NCI-H128 (cell line): ENCODE measurements around the gene PTRH1.

Experiments used
- DNase-seq: peaks from one replicate; lab custom pipeline; 2025; ENCODE audit not compliant: unreplicated experiment; lab: John Stamatoyannopoulos, UW

Gene PTRH1

DNA sequence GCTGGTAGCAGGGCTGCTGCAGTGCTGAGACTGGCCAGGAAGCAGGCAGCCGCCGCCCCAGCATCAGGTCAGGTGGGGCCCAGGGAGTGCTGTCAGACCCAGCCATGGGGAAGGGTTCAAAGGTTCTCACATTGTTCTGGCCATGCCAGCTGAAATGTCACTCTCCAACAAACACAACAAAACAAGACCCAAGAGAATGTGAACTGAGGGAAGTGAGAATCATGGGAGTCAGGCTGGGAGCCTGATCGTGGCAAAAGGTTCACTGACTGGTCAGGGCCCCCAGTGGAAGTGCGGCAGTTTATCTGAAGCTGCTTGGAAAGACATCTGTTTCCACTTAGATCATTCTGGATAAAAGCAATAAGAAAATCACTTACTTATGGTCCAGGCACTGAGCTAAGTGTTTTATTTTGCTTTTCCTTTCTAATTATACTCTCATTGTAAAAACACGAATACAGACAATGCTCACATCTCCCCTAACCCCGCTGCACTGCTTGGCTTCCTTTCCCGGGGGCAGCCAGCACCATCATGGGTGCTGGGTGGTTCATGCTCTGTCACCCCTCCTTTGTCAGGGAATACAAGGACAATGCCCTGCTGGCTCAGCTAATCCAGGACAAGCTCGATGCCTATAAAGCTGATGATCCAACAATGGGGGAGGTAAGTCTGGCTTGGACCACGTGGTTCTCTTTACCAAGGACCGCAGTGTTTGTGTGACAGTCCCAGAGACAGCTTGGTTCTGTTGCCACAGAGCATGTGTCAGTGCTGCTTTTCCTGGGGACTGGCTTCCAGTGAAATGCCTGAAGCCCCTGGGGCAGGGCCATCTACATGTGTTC lies 50.6 kb downstream of the PTRH1 start:
- no peak for DNase-seq

DNA sequence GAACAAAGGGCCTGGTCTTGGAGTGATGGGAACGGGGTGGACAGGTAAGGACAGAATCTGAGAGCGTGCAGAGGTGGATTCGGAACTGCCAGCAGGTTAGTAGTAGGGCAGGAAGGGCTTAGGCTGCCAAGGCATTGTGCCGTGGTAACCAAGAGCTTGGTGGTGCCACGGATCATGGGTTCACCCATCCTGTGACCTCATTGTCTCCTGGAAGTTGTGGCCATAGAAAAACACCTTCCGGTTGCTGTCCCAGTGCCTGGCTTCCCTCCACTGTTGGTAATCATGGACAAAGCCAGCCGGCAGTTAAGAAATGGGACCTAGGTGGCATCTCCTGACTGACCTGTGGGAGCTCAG lies 51.2 kb downstream of the PTRH1 start:
- no peak for DNase-seq
